HUES48 (cell line): ENCODE results near the gene RGS8.

ENCODE experiments used
- H3K27ac ChIP-seq: one replicate; pipeline ENCODE4 v1.7.0; 2013; ENCODE audit warnings: low read depth, low read length, inconsistent platforms
- H3K27me3 ChIP-seq: 2 replicates; pipeline ENCODE4 v1.6.1; 2013; ENCODE audit warnings: mild to moderate bottlenecking, low read length; ENCODE audit not compliant: control insufficient read depth, insufficient read depth
- H3K36me3 ChIP-seq: 2 replicates; pipeline ENCODE4 v1.6.1; 2013; ENCODE audit warnings: low read length; ENCODE audit not compliant: control insufficient read depth, insufficient read depth
- H3K4me1 ChIP-seq: 2 replicates; pipeline ENCODE4 v1.6.1; 2013; ENCODE audit warnings: mild to moderate bottlenecking, low read length; ENCODE audit not compliant: control insufficient read depth, insufficient read depth
- H3K4me3 ChIP-seq: 2 replicates; pipeline ENCODE4 v1.5.1; 2013; ENCODE audit warnings: mild to moderate bottlenecking, low read depth, low read length
- H3K9ac ChIP-seq: 2 replicates; pipeline ENCODE4 v1.6.1; 2013; ENCODE audit warnings: mild to moderate bottlenecking, low read depth, low read length, moderate library complexity
- H3K9me3 ChIP-seq: 2 replicates; pipeline ENCODE4 v1.6.1; 2013; ENCODE audit warnings: low read length; ENCODE audit not compliant: control insufficient read depth, insufficient read depth

The RGS8 gene

DNA sequence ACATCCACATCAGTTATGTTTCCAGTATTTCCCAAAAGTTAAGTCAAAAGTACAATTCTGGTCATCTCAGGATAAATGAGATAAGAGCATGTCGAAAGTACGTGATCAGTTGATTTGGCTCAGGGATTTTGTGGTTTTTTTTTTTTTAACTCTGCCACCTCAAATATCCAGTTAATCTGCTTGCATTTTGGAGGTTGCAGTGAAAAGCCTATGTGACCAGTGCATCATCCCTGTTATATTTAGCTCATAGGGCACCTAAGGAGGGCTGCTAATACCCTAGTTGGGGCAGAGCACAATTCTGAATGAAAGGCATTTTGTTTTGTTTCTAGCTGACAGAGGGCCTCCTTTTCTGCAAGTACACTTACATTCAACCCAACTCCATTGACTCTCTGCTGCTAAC, 48.5 kb downstream of the RGS8 start:
- Histone ChIP-seq H3K27ac (no peak overlapping the region), H3K4me1 (peaks cover 20% of the 10 kb centered on the region), H3K9ac (no peak overlapping the region)

More for the DNA sequence above, 48.5 kb downstream of the RGS8 start:
- Histone ChIP-seq H3K4me3 (no peak overlapping the region), H3K36me3 (no peaks in the 10 kb centered on the region), H3K9me3 (no peaks in the 10 kb centered on the region), H3K27me3 (no peaks in the 10 kb centered on the region)
